ENCODE data around the gene CPT1C.

The CPT1C gene

DNA sequence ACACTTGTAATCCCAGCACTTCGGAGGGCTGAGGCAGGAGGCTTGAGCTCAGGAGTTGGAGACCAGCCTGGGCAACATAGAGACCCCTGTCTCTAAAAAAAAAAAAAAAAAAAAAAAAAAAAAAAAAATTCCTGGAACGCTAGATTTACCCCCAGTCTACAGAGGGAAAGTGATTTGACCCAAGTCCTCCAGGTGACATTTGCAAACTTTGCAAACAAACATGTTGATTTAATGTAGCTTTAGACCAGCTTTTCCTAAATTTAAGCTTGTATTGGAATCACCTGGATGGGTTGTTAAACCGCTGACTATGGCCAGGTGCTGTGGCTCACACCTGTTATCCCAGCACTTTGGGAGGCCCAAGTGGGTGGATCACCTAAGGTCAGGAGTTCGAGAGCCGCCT is 8.4 kb downstream of the CPT1C start:
- Histone ChIP-seq H3K4me1 (ENCODE audit: insufficient read depth, insufficient read length) (peaks cover 3% of the 10 kb centered on the region), H3K27me3 (ENCODE audit: insufficient read depth, insufficient read length) (no peaks in the 10 kb centered on the region), H3K4me3 (ENCODE audit: insufficient read length, low read depth) (no peak overlapping the region), H3K36me3 (ENCODE audit: insufficient read depth, insufficient read length, low read length) (no peaks in the 10 kb centered on the region), H3K9me3 (ENCODE audit: insufficient read depth, low read length) (no peaks in the 10 kb centered on the region), H3K9ac (ENCODE audit: insufficient read length, low read depth) (no peak overlapping the region)
- DNase-seq (ENCODE audit: low read depth, low spot score) = no peak
- TF ChIP-seq ZNF274 (IDR thresholded peaks at IDR 0.05; ENCODE audit: low read depth, low read length) = no peak
- TF ChIP-seq SUZ12 (IDR thresholded peaks at IDR 0.05; ENCODE audit: extremely low read depth, insufficient read depth, insufficient read length) = no peak
- no peak for TF ChIP-seq YY1 (IDR thresholded peaks at IDR 0.05; ENCODE audit: insufficient read depth, insufficient read length)

DNA sequence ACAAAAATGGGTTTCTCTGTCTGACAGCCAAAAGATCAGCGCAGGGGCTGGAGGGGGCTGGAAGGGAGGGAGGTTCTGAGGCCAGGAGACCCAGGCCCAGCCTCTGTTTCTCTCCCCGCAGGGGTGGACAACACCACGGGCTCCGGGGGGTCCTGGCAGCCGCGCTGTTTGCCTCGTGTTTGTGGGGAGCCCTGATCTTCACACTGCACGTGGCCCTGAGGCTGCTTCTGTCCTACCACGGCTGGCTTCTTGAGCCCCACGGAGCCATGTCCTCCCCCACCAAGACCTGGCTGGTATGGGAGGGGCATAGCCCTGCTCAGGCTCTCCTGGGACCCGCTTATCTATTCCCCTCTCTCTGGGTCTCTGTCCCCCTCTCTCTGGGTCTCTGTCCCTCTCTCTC is 9.6 kb downstream of the CPT1C start:
- no peaks in the 10 kb centered on the region for H3K9me3 ChIP-seq (ENCODE audit: insufficient read depth, low read length)
- peak overlapping the region; percentile 2 for H3K9ac ChIP-seq (ENCODE audit: insufficient read length, low read depth)
- peaks cover 3% of the 10 kb centered on the region for H3K4me1 ChIP-seq (ENCODE audit: insufficient read depth, insufficient read length)
- no peak for DNase-seq (ENCODE audit: low read depth, low spot score)
- no peaks in the 10 kb centered on the region for H3K27me3 ChIP-seq (ENCODE audit: insufficient read depth, insufficient read length)
- no peak overlapping the region for H3K4me3 ChIP-seq (ENCODE audit: insufficient read length, low read depth)
- no peaks in the 10 kb centered on the region for H3K36me3 ChIP-seq (ENCODE audit: insufficient read depth, insufficient read length, low read length)
- no peak for TF ChIP-seq SUZ12 (IDR thresholded peaks at IDR 0.05; ENCODE audit: extremely low read depth, insufficient read depth, insufficient read length)
- TF ChIP-seq YY1 (IDR thresholded peaks at IDR 0.05; ENCODE audit: insufficient read depth, insufficient read length) = no peak
- no peak for TF ChIP-seq ZNF274 (IDR thresholded peaks at IDR 0.05; ENCODE audit: low read depth, low read length)

- TF ChIP-seq SUZ12 (IDR thresholded peaks at IDR 0.05; ENCODE audit: extremely low read depth, insufficient read depth, insufficient read length) = no peak
- no peak for TF ChIP-seq ZNF274 (IDR thresholded peaks at IDR 0.05; ENCODE audit: low read depth, low read length)
- no peak for TF ChIP-seq YY1 (IDR thresholded peaks at IDR 0.05; ENCODE audit: insufficient read depth, insufficient read length)
- H3K4me1 ChIP-seq (ENCODE audit: insufficient read depth, insufficient read length) = peaks cover 3% of the 10 kb centered on the region
- no peaks in the 10 kb centered on the region for H3K27me3 ChIP-seq (ENCODE audit: insufficient read depth, insufficient read length)
- no peaks in the 10 kb centered on the region for H3K9me3 ChIP-seq (ENCODE audit: insufficient read depth, low read length)
- H3K4me3 ChIP-seq (ENCODE audit: insufficient read length, low read depth) = no peak overlapping the region
- no peak for DNase-seq (ENCODE audit: low read depth, low spot score)
- H3K9ac ChIP-seq (ENCODE audit: insufficient read length, low read depth) = no peak overlapping the region
- H3K36me3 ChIP-seq (ENCODE audit: insufficient read depth, insufficient read length, low read length) = no peaks in the 10 kb centered on the region
Observed at GRCh38 chr19:49701271-49701786, 10.4 kb downstream of the CPT1C start.

DNA sequence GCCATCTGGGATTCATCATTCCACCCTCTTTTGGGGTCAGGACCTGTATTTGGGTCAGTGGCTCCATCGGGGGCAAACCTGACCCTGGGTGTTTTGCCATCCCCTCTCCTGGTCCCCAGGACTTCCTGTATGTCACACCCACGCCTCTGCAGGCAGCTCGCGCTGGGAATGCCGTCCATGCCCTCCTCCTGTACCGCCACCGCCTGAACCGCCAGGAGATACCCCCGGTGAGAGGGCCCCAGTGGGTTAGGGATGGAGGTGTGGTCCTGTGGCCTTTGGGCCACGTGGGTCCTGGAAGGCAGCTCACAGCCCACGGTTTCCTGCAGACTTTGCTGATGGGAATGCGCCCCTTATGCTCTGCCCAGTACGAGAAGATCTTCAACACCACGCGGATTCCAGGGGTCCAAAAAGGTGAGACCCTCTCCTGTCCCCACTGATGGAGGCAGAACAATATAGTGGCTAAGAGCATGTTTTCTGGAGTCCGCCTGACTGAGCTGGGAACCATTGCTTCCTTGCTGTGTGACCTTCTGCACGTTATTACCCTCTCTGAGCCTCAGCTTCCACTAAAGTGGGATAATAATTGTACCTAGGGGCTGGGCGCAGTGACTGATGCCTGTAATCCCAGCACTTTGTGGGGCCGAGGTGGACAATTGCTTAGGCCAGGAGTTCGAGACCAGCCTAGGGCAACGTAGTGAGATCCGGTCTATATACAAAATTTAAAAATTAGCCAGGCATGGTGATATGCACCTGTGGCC is 14.1 kb downstream of the CPT1C start:
- Histone ChIP-seq H3K36me3 (ENCODE audit: insufficient read depth, insufficient read length, low read length) (no peaks in the 10 kb centered on the region), H3K9me3 (ENCODE audit: insufficient read depth, low read length) (no peaks in the 10 kb centered on the region), H3K4me3 (ENCODE audit: insufficient read length, low read depth) (no peak overlapping the region), H3K9ac (ENCODE audit: insufficient read length, low read depth) (no peak overlapping the region), H3K4me1 (ENCODE audit: insufficient read depth, insufficient read length) (peaks cover 3% of the 10 kb centered on the region), H3K27me3 (ENCODE audit: insufficient read depth, insufficient read length) (no peaks in the 10 kb centered on the region)
- no peak for DNase-seq (ENCODE audit: low read depth, low spot score)
- TF ChIP-seq SUZ12 (IDR thresholded peaks at IDR 0.05; ENCODE audit: extremely low read depth, insufficient read depth, insufficient read length) = no peak
- no peak for TF ChIP-seq ZNF274 (IDR thresholded peaks at IDR 0.05; ENCODE audit: low read depth, low read length)
- no peak for TF ChIP-seq YY1 (IDR thresholded peaks at IDR 0.05; ENCODE audit: insufficient read depth, insufficient read length)

DNA sequence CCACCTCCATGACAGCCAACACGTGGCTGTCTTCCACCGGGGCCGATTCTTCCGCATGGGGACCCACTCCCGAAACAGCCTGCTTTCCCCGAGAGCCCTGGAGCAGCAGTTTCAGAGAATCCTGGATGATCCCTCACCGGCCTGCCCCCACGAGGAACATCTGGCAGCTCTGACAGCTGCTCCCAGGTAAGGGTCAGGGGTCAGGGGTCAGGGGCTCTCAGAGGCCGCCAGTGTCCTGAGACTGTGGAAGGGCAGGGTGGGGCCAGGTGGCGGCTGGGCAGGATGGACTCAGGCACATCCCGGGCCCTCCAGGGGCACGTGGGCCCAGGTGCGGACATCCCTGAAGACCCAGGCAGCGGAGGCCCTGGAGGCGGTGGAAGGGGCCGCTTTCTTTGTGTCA is 15.0 kb downstream of the CPT1C start:
- no peaks in the 10 kb centered on the region for H3K27me3 ChIP-seq (ENCODE audit: insufficient read depth, insufficient read length)
- H3K9me3 ChIP-seq (ENCODE audit: insufficient read depth, low read length) = no peaks in the 10 kb centered on the region
- H3K4me3 ChIP-seq (ENCODE audit: insufficient read length, low read depth) = no peak overlapping the region
- no peaks in the 10 kb centered on the region for H3K4me1 ChIP-seq (ENCODE audit: insufficient read depth, insufficient read length)
- DNase-seq (ENCODE audit: low read depth, low spot score) = no peak
- H3K9ac ChIP-seq (ENCODE audit: insufficient read length, low read depth) = no peak overlapping the region
- TF ChIP-seq SUZ12 (IDR thresholded peaks at IDR 0.05; ENCODE audit: extremely low read depth, insufficient read depth, insufficient read length) (no peak), ZNF274 (IDR thresholded peaks at IDR 0.05; ENCODE audit: low read depth, low read length) (no peak)
- H3K36me3 ChIP-seq (ENCODE audit: insufficient read depth, insufficient read length, low read length) = no peaks in the 10 kb centered on the region

- Histone ChIP-seq H3K4me1 (ENCODE audit: insufficient read depth, insufficient read length) (no peaks in the 10 kb centered on the region), H3K9ac (ENCODE audit: insufficient read length, low read depth) (no peak overlapping the region), H3K4me3 (ENCODE audit: insufficient read length, low read depth) (no peak overlapping the region), H3K27me3 (ENCODE audit: insufficient read depth, insufficient read length) (no peaks in the 10 kb centered on the region), H3K36me3 (ENCODE audit: insufficient read depth, insufficient read length, low read length) (peaks cover 4% of the 10 kb centered on the region), H3K9me3 (ENCODE audit: insufficient read depth, low read length) (no peaks in the 10 kb centered on the region)
- TF ChIP-seq YY1 (IDR thresholded peaks at IDR 0.05; ENCODE audit: insufficient read depth, insufficient read length) (no peak), SUZ12 (IDR thresholded peaks at IDR 0.05; ENCODE audit: extremely low read depth, insufficient read depth, insufficient read length) (no peak), ZNF274 (IDR thresholded peaks at IDR 0.05; ENCODE audit: low read depth, low read length) (no peak)
- no peak for DNase-seq (ENCODE audit: low read depth, low spot score)
Observed at GRCh38 chr19:49710372-49710951, 19.5 kb downstream of the CPT1C start.

- no peak for TF ChIP-seq ZNF274 (IDR thresholded peaks at IDR 0.05; ENCODE audit: low read depth, low read length)
- TF ChIP-seq YY1 (IDR thresholded peaks at IDR 0.05; ENCODE audit: insufficient read depth, insufficient read length) = no peak
Observed at GRCh38 chr19:49712397-49712859, 21.5 kb downstream of the CPT1C start.

More at GRCh38 chr19:49712397-49712859, 21.5 kb downstream of the CPT1C start:
- Histone ChIP-seq H3K36me3 (ENCODE audit: insufficient read depth, insufficient read length, low read length) (peaks cover 4% of the 10 kb centered on the region), H3K9me3 (ENCODE audit: insufficient read depth, low read length) (no peaks in the 10 kb centered on the region), H3K27me3 (ENCODE audit: insufficient read depth, insufficient read length) (no peaks in the 10 kb centered on the region), H3K9ac (ENCODE audit: insufficient read length, low read depth) (peak overlapping the region; percentile 61), H3K4me1 (ENCODE audit: insufficient read depth, insufficient read length) (no peaks in the 10 kb centered on the region), H3K4me3 (ENCODE audit: insufficient read length, low read depth) (no peak overlapping the region)
- DNase-seq (ENCODE audit: low read depth, low spot score) = no peak
